H9 (cell line): Measurements from ENCODE around the gene C5orf15. TPM values are rescaled to one million over a fixed set of nuclear protein-coding genes. Genes with fewer than 3 reads are reported as not detected.

Experiments
- DNase-seq: peaks from one replicate; pipeline ENCODE4 v3.0.0-alpha.2; 2017
- H2AFZ ChIP-seq: one replicate; pipeline ENCODE4 v1.6.1; 2013; ENCODE audit warnings: mild to moderate bottlenecking, low read length, control low read depth, moderate library complexity
- H2AK5ac ChIP-seq: 2 replicates; pipeline ENCODE4 v1.6.1; 2013; ENCODE audit warnings: low read length, control low read depth, mixed read lengths; ENCODE audit not compliant: insufficient read length
- H2BK120ac ChIP-seq: one replicate; pipeline ENCODE4 v1.6.1; 2013; ENCODE audit warnings: low read depth, mild to moderate bottlenecking, low read length, control low read depth, inconsistent platforms; ENCODE audit not compliant: poor library complexity, severe bottlenecking
- H2BK12ac ChIP-seq: 2 replicates; pipeline ENCODE4 v1.6.1; 2013; ENCODE audit warnings: low read length, control low read depth, mixed read lengths, low read depth; ENCODE audit not compliant: insufficient read length
- H2BK15ac ChIP-seq: 2 replicates; pipeline ENCODE4 v1.6.1; 2013; ENCODE audit warnings: low read depth, low read length, control low read depth
- H2BK20ac ChIP-seq: one replicate; pipeline ENCODE4 v1.6.1; 2013; ENCODE audit warnings: low read depth, mild to moderate bottlenecking, low read length, control low read depth, inconsistent platforms; ENCODE audit not compliant: poor library complexity, severe bottlenecking
- H2BK5ac ChIP-seq: 2 replicates; pipeline ENCODE4 v1.6.1; 2013; ENCODE audit warnings: low read length, control low read depth, mixed read lengths; ENCODE audit not compliant: insufficient read length
- H3K14ac ChIP-seq: 2 replicates; pipeline ENCODE4 v1.6.1; 2013; ENCODE audit warnings: low read length, control low read depth; ENCODE audit not compliant: insufficient read depth
- H3K18ac ChIP-seq: 2 replicates; pipeline ENCODE4 v1.6.1; 2013; ENCODE audit warnings: low read depth, mild to moderate bottlenecking, mixed read lengths, low read length, control low read depth; ENCODE audit not compliant: insufficient read length
- H3K23ac ChIP-seq: 2 replicates; pipeline ENCODE4 v1.6.1; 2013; ENCODE audit warnings: low read length, control low read depth, mixed read lengths, low read depth; ENCODE audit not compliant: insufficient read length
- H3K23me2 ChIP-seq: 2 replicates; pipeline ENCODE4 v1.6.1; 2013; ENCODE audit warnings: low read depth, mild to moderate bottlenecking, mixed read lengths, low read length, control low read depth; ENCODE audit not compliant: insufficient read length, poor library complexity, severe bottlenecking
- H3K27ac ChIP-seq: 2 replicates; pipeline ENCODE4 v1.5.1; 2013; ENCODE audit warnings: low read length, control low read depth, mixed read lengths, low read depth; ENCODE audit not compliant: insufficient read length
- H3K27me3 ChIP-seq: 2 replicates; pipeline ENCODE4 v1.6.1; 2013; ENCODE audit warnings: low read length, control low read depth, inconsistent platforms; ENCODE audit not compliant: insufficient read depth
- H3K4ac ChIP-seq: 2 replicates; pipeline ENCODE4 v1.6.1; 2013; ENCODE audit warnings: low read depth, mild to moderate bottlenecking, control low read depth, inconsistent platforms, low read length, moderate library complexity
- H3K4me1 ChIP-seq: 2 replicates; pipeline ENCODE4 v1.6.1; 2013; ENCODE audit warnings: low read length, control low read depth, inconsistent platforms; ENCODE audit not compliant: insufficient read depth
- H3K4me2 ChIP-seq: 2 replicates; pipeline ENCODE4 v1.6.1; 2013; ENCODE audit warnings: low read length, control low read depth, mixed read lengths; ENCODE audit not compliant: insufficient read length, insufficient read depth
- H3K56ac ChIP-seq: 2 replicates; pipeline ENCODE4 v1.6.1; 2013; ENCODE audit warnings: low read depth, mild to moderate bottlenecking, mixed read lengths, low read length, control low read depth; ENCODE audit not compliant: insufficient read length
- H3K79me1 ChIP-seq: 2 replicates; pipeline ENCODE4 v1.6.1; 2013; ENCODE audit warnings: low read depth, mild to moderate bottlenecking, moderate library complexity, low read length, control low read depth, inconsistent platforms; ENCODE audit not compliant: insufficient read depth, poor library complexity, severe bottlenecking
- H3K79me2 ChIP-seq: 2 replicates; pipeline ENCODE4 v1.6.1; 2013; ENCODE audit warnings: low read length, control low read depth, inconsistent platforms; ENCODE audit not compliant: insufficient read depth
- H3K9ac ChIP-seq: 2 replicates; pipeline ENCODE4 v1.6.1; 2013; ENCODE audit warnings: low read length, control low read depth, mixed read lengths; ENCODE audit not compliant: insufficient read length; ENCODE audit errors: extremely low read depth
- H3K9me3 ChIP-seq: one replicate; pipeline ENCODE4 v1.6.1; 2013; ENCODE audit warnings: low read depth, low read length, inconsistent platforms; ENCODE audit not compliant: control insufficient read depth
- H3T11ph ChIP-seq: one replicate; pipeline ENCODE4 v1.6.1; 2013; ENCODE audit warnings: mild to moderate bottlenecking, low read length, control low read depth, inconsistent platforms
- H4K20me1 ChIP-seq: one replicate; pipeline ENCODE4 v1.6.1; 2013; ENCODE audit not compliant: control insufficient read depth, insufficient read length, insufficient read depth
- H4K5ac ChIP-seq: 2 replicates; pipeline ENCODE4 v1.6.1; 2013; ENCODE audit warnings: low read depth, mild to moderate bottlenecking, mixed read lengths, low read length, control low read depth; ENCODE audit not compliant: insufficient read length
- H4K8ac ChIP-seq: replicated peaks from 2 replicates; pipeline ENCODE4 v1.6.1; 2013; ENCODE audit warnings: low read length, control low read depth, mixed read lengths, low read depth; ENCODE audit not compliant: insufficient read length
- H4K91ac ChIP-seq: 2 replicates; pipeline ENCODE4 v1.6.1; 2013; ENCODE audit warnings: low read depth, mild to moderate bottlenecking, moderate library complexity, mixed read lengths, low read length, control low read depth; ENCODE audit not compliant: insufficient read length
- H3K27ac Mint-ChIP-seq, 3 experiments: 2 replicates in 2 of 3; 3 replicates in 1 of 3; pipeline ENCODE4 v1.8.0; 2020 to 2021; ENCODE audit warnings: mixed read lengths in 3 of 3, mild to moderate bottlenecking in 1 of 3, moderate library complexity in 1 of 3
- H3K27me3 Mint-ChIP-seq: 2 replicates; pipeline ENCODE4 v1.8.0; 2021; ENCODE audit warnings: low read depth, mild to moderate bottlenecking, moderate library complexity, mixed read lengths
- H3K36me3 Mint-ChIP-seq, 3 experiments: 2 replicates in 2 of 3; 3 replicates in 1 of 3; pipeline ENCODE4 v1.8.0; 2020 to 2021; ENCODE audit warnings: low read depth in 3 of 3, mixed read lengths in 3 of 3; ENCODE audit not compliant: insufficient read depth in 1 of 3
- H3K4me1 Mint-ChIP-seq, 2 experiments: 2 replicates each; pipeline ENCODE4 v1.8.0; 2020; ENCODE audit warnings: mixed read lengths in 2 of 2
- H3K4me3 Mint-ChIP-seq, 2 experiments: 2 replicates in 1 of 2; 3 replicates in 1 of 2; pipeline ENCODE4 v1.8.0; 2020 to 2021; ENCODE audit warnings: mild to moderate bottlenecking in 2 of 2, mixed read lengths in 2 of 2, moderate library complexity in 1 of 2
- H3K9me3 Mint-ChIP-seq, 2 experiments: 2 replicates in 1 of 2; 3 replicates in 1 of 2; pipeline ENCODE4 v1.8.0; 2020; ENCODE audit warnings: mild to moderate bottlenecking in 2 of 2, mixed read lengths in 2 of 2, moderate library complexity in 1 of 2
- WGBS: extraction: QIAGEN DNeasy Blood & Tissue Kit; methylation state at CpG from one replicate; pipeline ENCODE4 v1.1.7; 2013; ENCODE audit warnings: missing lambda C conversion rate, low lambda C conversion rate, mixed read lengths; ENCODE audit not compliant: insufficient read length; ENCODE audit errors: extremely low coverage; 5-methylcytosine and 5-hydroxymethylcytosine counted together
- total RNA-seq: library from RNA; stranded (reverse); gene quantifications from 2 replicates; pipeline ENCODE4 v1.2.1, GENCODE V29; 2021
- TF ChIP-seq, protein P1 (sequence below): fragments of 200-600 bp; sonication (generic); conservative IDR thresholded peaks from 3 replicates; pipeline ENCODE4 v1.8.0; 2021; ENCODE audit warnings: antibody characterized with exemption, mild to moderate bottlenecking

The C5orf15 gene
- total RNA-seq, 1 experiment from 2014 or later = 33.4 TPM

DNA sequence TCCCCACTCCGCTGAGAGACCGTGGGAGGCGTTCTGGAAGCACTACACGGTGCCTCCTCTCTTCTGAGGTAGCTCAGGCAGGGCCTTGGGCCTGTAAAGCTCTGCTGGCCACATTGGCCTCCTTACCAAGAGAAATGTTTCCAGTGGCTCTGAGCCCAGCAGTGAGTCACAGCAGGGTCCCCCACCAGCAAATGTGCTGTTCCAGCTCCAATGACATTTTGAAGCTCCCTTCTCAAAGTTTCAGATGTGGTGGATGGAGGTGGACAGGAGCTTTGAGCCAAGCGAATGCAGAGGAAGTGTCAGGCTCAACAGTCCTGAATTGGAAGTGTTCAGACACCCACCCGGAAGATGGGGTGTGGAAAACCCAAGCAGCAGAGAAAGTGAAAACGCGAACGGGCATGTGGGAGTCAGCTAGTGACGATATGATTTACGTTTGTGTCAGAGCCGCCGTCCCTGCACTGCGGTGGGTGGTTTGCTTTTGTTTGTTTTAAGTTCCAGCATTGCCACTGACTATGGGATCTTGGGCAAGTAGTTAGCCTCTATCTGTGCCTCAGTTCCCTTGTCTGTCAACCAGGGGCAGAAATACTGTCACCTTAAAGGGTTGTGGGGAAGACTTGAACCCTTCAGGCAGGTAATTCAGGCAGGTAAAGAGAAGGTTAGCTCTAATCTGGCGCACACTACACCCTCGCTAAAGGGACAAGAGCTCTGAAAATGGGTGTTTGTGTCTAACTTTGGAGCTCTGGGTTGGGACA lies 38.2 kb downstream of the C5orf15 start:
- Mint-ChIP-seq H3K9me3 (no peaks in the 10 kb centered on the region), H3K36me3 (no peaks in the 10 kb centered on the region), H3K4me1 (peaks cover 0 to 5% of the 10 kb centered on the region in 2 experiments; a peak in 2 of 4 replicates), H3K27me3 (peaks cover 4% of the 10 kb centered on the region), H3K27ac (no peak overlapping the region), H3K4me3 (no peak overlapping the region)
- no peak overlapping the region for H4K91ac ChIP-seq
- H3K9me3 ChIP-seq = no peaks in the 10 kb centered on the region
- H3K9ac ChIP-seq = no peak overlapping the region
- no peak overlapping the region for H3K23ac ChIP-seq
- H3K79me2 ChIP-seq = no peaks in the 10 kb centered on the region
- H4K5ac ChIP-seq = no peak overlapping the region
- no peak for DNase-seq
- no peaks in the 10 kb centered on the region for H3K4me1 ChIP-seq
- no peak overlapping the region for H2BK12ac ChIP-seq
- H4K8ac ChIP-seq = no peak overlapping the region
- H2BK120ac ChIP-seq = no peak overlapping the region
- TF ChIP-seq, protein P1, sequence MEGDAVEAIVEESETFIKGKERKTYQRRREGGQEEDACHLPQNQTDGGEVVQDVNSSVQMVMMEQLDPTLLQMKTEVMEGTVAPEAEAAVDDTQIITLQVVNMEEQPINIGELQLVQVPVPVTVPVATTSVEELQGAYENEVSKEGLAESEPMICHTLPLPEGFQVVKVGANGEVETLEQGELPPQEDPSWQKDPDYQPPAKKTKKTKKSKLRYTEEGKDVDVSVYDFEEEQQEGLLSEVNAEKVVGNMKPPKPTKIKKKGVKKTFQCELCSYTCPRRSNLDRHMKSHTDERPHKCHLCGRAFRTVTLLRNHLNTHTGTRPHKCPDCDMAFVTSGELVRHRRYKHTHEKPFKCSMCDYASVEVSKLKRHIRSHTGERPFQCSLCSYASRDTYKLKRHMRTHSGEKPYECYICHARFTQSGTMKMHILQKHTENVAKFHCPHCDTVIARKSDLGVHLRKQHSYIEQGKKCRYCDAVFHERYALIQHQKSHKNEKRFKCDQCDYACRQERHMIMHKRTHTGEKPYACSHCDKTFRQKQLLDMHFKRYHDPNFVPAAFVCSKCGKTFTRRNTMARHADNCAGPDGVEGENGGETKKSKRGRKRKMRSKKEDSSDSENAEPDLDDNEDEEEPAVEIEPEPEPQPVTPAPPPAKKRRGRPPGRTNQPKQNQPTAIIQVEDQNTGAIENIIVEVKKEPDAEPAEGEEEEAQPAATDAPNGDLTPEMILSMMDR = no peak
- H2BK20ac ChIP-seq = no peak overlapping the region
- no peak overlapping the region for H3K4ac ChIP-seq
- no CpG with 5 or more reads among the region's 16 CpGs for WGBS
- no peak overlapping the region for H3T11ph ChIP-seq
- H4K20me1 ChIP-seq = no peaks in the 10 kb centered on the region
- H2AK5ac ChIP-seq = no peak overlapping the region
- no peak overlapping the region for H3K27ac ChIP-seq
- H2BK5ac ChIP-seq = no peak overlapping the region
- H3K79me1 ChIP-seq = no peaks in the 10 kb centered on the region
- no peak overlapping the region for H3K4me2 ChIP-seq
- no peak overlapping the region for H3K14ac ChIP-seq
- H3K18ac ChIP-seq = no peak overlapping the region
- H3K56ac ChIP-seq = no peak overlapping the region
- H2BK15ac ChIP-seq = no peak overlapping the region
- H3K23me2 ChIP-seq = no peaks in the 10 kb centered on the region
- no peak overlapping the region for H2AFZ ChIP-seq
- no peaks in the 10 kb centered on the region for H3K27me3 ChIP-seq
